MM.1S (cell line): ENCODE measurements around the gene TSHZ2.
A peak's percentile ranks its signal among the peaks of the same experiment; 100 is the strongest.

Experiments used
- DNase-seq: peaks from one replicate; pipeline ENCODE4 v3.0.0-alpha.2; 2015
- H2AFZ ChIP-seq: fragments of 300-600 bp; sonication (generic); 2 replicates; pipeline ENCODE4 v1.6.0; 2016; ENCODE audit warnings: antibody characterized with exemption, low read length
- H3F3A ChIP-seq: fragments of 300-600 bp; sonication (generic); 2 replicates; pipeline ENCODE4 v1.6.1; 2016; ENCODE audit warnings: mild to moderate bottlenecking, antibody characterized with exemption, low read length, moderate library complexity, mixed read lengths; ENCODE audit not compliant: insufficient read depth
- H3K27ac ChIP-seq: fragments of 300-600 bp; sonication (generic); 2 replicates; pipeline ENCODE4 v1.5.1; 2016; ENCODE audit warnings: mild to moderate bottlenecking, low read length
- H3K27me3 ChIP-seq: fragments of 300-600 bp; sonication (generic); replicated peaks from 2 replicates; pipeline ENCODE4 v1.6.0; 2016; ENCODE audit warnings: low read length; ENCODE audit not compliant: insufficient read depth
- H3K36me3 ChIP-seq: fragments of 300-600 bp; sonication (generic); replicated peaks from 2 replicates; pipeline ENCODE4 v1.6.1; 2016; ENCODE audit warnings: mild to moderate bottlenecking, low read length, mixed read lengths; ENCODE audit not compliant: insufficient read depth
- H3K4me1 ChIP-seq: fragments of 300-600 bp; sonication (generic); 2 replicates; pipeline ENCODE4 v1.6.1; 2016; ENCODE audit warnings: low read length, mixed read lengths
- H3K4me2 ChIP-seq: fragments of 300-600 bp; sonication (generic); 2 replicates; pipeline ENCODE4 v1.6.0; 2016; ENCODE audit warnings: low read depth, low read length
- H3K4me3 ChIP-seq: fragments of 300-600 bp; sonication (generic); 2 replicates; pipeline ENCODE4 v1.5.1; 2016; ENCODE audit warnings: low read length, mixed read lengths
- H3K79me2 ChIP-seq: fragments of 300-600 bp; sonication (generic); 2 replicates; pipeline ENCODE4 v1.6.1; 2016; ENCODE audit warnings: mixed run types, low read length, mixed read lengths
- H3K9ac ChIP-seq: fragments of 300-600 bp; sonication (generic); 2 replicates; pipeline ENCODE4 v1.6.1; 2016; ENCODE audit warnings: low read length, mixed read lengths
- H3K9me2 ChIP-seq: fragments of 300-600 bp; sonication (generic); replicated peaks from 2 replicates; pipeline ENCODE4 v1.6.1; 2016; ENCODE audit warnings: mild to moderate bottlenecking, low read length, mixed read lengths; ENCODE audit not compliant: insufficient read depth
- H3K9me3 ChIP-seq: fragments of 300-600 bp; sonication (generic); replicated peaks from 2 replicates; pipeline ENCODE4 v1.6.1; 2016; ENCODE audit warnings: mild to moderate bottlenecking, low read length, mixed read lengths; ENCODE audit not compliant: insufficient read depth
- H4K20me1 ChIP-seq: fragments of 300-600 bp; sonication (generic); 2 replicates; pipeline ENCODE4 v1.6.1; 2016; ENCODE audit warnings: mild to moderate bottlenecking, low read length, moderate library complexity, mixed read lengths; ENCODE audit not compliant: insufficient read depth
- EZH2 ChIP-seq: fragments of 300-600 bp; sonication (generic); optimal IDR thresholded peaks from 2 replicates; pipeline ENCODE3; 2017; ENCODE audit warnings: low read depth, mild to moderate bottlenecking, antibody characterized with exemption, low read length, mixed read lengths
- EZH2phosphoT487 ChIP-seq: fragments of 300-600 bp; sonication (generic); IDR thresholded peaks from 2 replicates; pipeline ENCODE4 v1.6.1; 2018; ENCODE audit warnings: antibody characterized with exemption, low read length
- TF ChIP-seq, protein P1 (sequence below): fragments of 300-600 bp; sonication (generic); IDR thresholded peaks from 2 replicates; pipeline ENCODE4 v1.5.1; 2016; ENCODE audit warnings: antibody characterized with exemption, low read length, mixed read lengths

TSHZ2 gene

DNA sequence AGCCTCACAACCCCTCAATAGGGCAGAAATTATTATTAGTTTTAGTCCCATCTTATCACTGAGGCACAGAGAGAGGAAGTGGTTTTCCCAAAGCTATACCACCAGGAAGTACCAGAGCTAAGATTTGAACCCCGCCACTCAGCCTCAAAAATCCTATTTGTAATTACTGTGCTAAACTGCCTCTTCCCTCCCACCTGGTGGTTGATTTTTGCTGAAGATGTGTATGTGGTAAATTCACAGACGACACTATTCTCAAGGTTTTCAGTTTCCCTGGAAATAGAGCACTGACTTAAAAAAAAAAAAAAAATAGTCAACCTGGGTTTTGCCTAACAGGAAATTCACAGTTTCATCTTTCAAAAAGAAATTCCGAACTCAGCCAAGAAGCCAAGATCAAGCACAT, 57.9 kb downstream of the TSHZ2 start:
- Histone ChIP-seq H3K4me2 (peak overlapping the region; percentile 53), H3K27me3 (no peaks in the 10 kb centered on the region)

GRCh38 chr20:53032046-53032445, 59.9 kb downstream of the TSHZ2 start:
- Histone ChIP-seq H3K4me3 (no peak overlapping the region), H3K36me3 (no peaks in the 10 kb centered on the region), H4K20me1 (no peaks in the 10 kb centered on the region), H3K9me3 (no peaks in the 10 kb centered on the region), H3K9me2 (no peaks in the 10 kb centered on the region), H3K27me3 (no peaks in the 10 kb centered on the region), H2AFZ (no peak overlapping the region), H3K4me2 (no peak overlapping the region), H3K27ac (no peak overlapping the region), H3K9ac (no peak overlapping the region), H3K79me2 (no peaks in the 10 kb centered on the region), H3K4me1 (peaks cover 33% of the 10 kb centered on the region), H3F3A (peaks cover 14% of the 10 kb centered on the region)
- DNase-seq: no peak
- TF ChIP-seq EZH2phosphoT487 (no peak), EZH2 (no peak)
- TF ChIP-seq, protein P1, sequence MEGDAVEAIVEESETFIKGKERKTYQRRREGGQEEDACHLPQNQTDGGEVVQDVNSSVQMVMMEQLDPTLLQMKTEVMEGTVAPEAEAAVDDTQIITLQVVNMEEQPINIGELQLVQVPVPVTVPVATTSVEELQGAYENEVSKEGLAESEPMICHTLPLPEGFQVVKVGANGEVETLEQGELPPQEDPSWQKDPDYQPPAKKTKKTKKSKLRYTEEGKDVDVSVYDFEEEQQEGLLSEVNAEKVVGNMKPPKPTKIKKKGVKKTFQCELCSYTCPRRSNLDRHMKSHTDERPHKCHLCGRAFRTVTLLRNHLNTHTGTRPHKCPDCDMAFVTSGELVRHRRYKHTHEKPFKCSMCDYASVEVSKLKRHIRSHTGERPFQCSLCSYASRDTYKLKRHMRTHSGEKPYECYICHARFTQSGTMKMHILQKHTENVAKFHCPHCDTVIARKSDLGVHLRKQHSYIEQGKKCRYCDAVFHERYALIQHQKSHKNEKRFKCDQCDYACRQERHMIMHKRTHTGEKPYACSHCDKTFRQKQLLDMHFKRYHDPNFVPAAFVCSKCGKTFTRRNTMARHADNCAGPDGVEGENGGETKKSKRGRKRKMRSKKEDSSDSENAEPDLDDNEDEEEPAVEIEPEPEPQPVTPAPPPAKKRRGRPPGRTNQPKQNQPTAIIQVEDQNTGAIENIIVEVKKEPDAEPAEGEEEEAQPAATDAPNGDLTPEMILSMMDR: no peak

More for the DNA sequence above, 57.9 kb downstream of the TSHZ2 start:
- DNase-seq: peak; percentile 79
- Histone ChIP-seq H3K9me2 (no peaks in the 10 kb centered on the region), H3F3A (peaks cover 11% of the 10 kb centered on the region), H3K4me1 (peaks cover 27% of the 10 kb centered on the region), H2AFZ (peak overlapping the region; percentile 13; the same call in 1 of the 2 replicates), H3K36me3 (no peaks in the 10 kb centered on the region), H4K20me1 (no peaks in the 10 kb centered on the region), H3K79me2 (no peaks in the 10 kb centered on the region), H3K9me3 (no peaks in the 10 kb centered on the region), H3K27ac (peak overlapping the region; percentile 38; the same call in 1 of the 2 replicates), H3K9ac (no peak overlapping the region), H3K4me3 (no peak overlapping the region)
- no peak for TF ChIP-seq EZH2phosphoT487
- TF ChIP-seq EZH2: no peak
- TF ChIP-seq, protein P1: peak; percentile 38

- Histone ChIP-seq H4K20me1 (no peaks in the 10 kb centered on the region), H3K9me3 (no peaks in the 10 kb centered on the region), H2AFZ (no peak overlapping the region), H3K27me3 (no peaks in the 10 kb centered on the region), H3K79me2 (no peaks in the 10 kb centered on the region), H3K4me3 (no peak overlapping the region), H3F3A (peaks cover 14% of the 10 kb centered on the region), H3K4me1 (peaks cover 33% of the 10 kb centered on the region), H3K9ac (no peak overlapping the region), H3K4me2 (no peak overlapping the region), H3K36me3 (no peaks in the 10 kb centered on the region), H3K9me2 (no peaks in the 10 kb centered on the region), H3K27ac (no peak overlapping the region)
- DNase-seq: no peak
- TF ChIP-seq EZH2 (no peak), EZH2phosphoT487 (no peak)
- TF ChIP-seq, protein P1: no peak
Observed at GRCh38 chr20:53032478-53032932, 60.3 kb downstream of the TSHZ2 start.
